Measurements from ENCODE around the gene USP13.

DNA sequence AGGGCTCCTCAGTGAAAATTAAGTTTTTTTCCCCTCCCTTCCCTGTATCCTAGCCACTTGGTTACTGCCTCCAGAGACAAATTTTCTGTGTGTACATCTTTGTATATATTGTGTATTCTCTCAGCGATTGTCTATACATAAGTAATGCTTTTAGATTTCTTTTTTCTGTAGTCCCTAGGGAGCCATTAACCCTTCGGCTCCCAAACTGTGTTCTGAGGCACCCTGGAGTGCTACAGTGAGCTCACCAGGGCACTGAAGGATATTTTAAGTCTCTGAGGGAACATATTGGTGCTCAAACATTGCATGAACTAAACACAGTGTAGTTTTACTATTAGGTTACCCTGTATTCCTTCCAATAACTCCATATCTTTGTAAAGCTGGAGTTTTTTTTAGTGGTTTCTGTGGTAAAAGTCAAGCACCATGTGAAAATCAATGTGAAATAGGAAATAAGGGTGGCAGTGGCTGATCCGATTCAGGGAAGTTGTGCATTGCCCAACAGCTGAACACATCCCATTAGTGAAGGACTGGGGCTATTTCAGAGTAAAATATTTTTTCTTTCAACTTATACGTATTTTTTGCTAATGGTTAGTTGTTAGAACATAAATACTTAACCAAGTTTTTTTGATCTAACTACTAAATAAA, 43.0 kb downstream of the USP13 start:
- TF ChIP-seq, protein P1, sequence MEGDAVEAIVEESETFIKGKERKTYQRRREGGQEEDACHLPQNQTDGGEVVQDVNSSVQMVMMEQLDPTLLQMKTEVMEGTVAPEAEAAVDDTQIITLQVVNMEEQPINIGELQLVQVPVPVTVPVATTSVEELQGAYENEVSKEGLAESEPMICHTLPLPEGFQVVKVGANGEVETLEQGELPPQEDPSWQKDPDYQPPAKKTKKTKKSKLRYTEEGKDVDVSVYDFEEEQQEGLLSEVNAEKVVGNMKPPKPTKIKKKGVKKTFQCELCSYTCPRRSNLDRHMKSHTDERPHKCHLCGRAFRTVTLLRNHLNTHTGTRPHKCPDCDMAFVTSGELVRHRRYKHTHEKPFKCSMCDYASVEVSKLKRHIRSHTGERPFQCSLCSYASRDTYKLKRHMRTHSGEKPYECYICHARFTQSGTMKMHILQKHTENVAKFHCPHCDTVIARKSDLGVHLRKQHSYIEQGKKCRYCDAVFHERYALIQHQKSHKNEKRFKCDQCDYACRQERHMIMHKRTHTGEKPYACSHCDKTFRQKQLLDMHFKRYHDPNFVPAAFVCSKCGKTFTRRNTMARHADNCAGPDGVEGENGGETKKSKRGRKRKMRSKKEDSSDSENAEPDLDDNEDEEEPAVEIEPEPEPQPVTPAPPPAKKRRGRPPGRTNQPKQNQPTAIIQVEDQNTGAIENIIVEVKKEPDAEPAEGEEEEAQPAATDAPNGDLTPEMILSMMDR (IDR thresholded peaks at IDR 0.05): no peak
- TF ChIP-seq POLR2A (IDR thresholded peaks at IDR 0.05): no peak
